HCT116 (cell line): Measurements from ENCODE around the gene DCDC2C. TPM values are rescaled to one million over a fixed set of nuclear protein-coding genes. Genes with fewer than 3 reads are reported as not detected.
A peak's percentile ranks its signal among the peaks of the same experiment; 100 is the strongest.

ENCODE experiments used
- ATAC-seq: fragments of 200-7000 bp; cut with Tn5 transposase; 2 replicates; pipeline ENCODE4 v1.9.1; 2020; ENCODE audit warnings: mild to moderate bottlenecking, moderate library complexity
- BruUV-seq: library from RNA; stranded (reverse); fragments of 400-500 nt; replicated peaks from 2 replicates; lab custom pipeline; 2021; lab: Mats Ljungman, UMichigan
- CTCF ChIA-PET: fragments of 300-600 bp; sonication (Branson Sonifier 250); formaldehyde crosslinking; loops from one replicate; lab custom pipeline; 2021; ENCODE audit warnings: antibody characterized with exemption; lab: Charles Lee
- POLR2A ChIA-PET: fragments of 300-600, 350-600 bp; sonication (Branson Sonifier 250); formaldehyde crosslinking; loops from one replicate; lab custom pipeline; 2021; ENCODE audit warnings: antibody characterized with exemption; lab: Charles Lee
- RAD21 ChIA-PET, 2 experiments: fragments of 300-600 bp; sonication (Branson Sonifier 250); formaldehyde crosslinking; loops; one replicate each; lab custom pipeline; 2023; ENCODE audit warnings: low total read pairs in 2 of 2; ENCODE audit not compliant: uncharacterized antibody in 2 of 2, unreplicated experiment in 2 of 2, low non-redundant PET in 1 of 2; lab: Charles Lee
- DNase-seq: peaks from one replicate; pipeline ENCODE4 v3.0.0-alpha.2; 2010; ENCODE audit warnings: low read depth, low spot score
- H2AFZ ChIP-seq: fragments of 200-600 bp; shearing (Covaris generic), sonication (generic); 2 replicates; pipeline ENCODE4 v1.6.1; 2017; ENCODE audit warnings: low read depth, mixed run types, mixed read lengths, antibody characterized with exemption, low read length; ENCODE audit not compliant: poor library complexity, severe bottlenecking
- H3K27ac ChIP-seq: 2 replicates; pipeline ENCODE4 v1.5.1; 2012; ENCODE audit warnings: low read depth, low read length
- H3K27me3 ChIP-seq: fragments of 200-600 bp; sonication (generic); 2 replicates; pipeline ENCODE4 v1.6.1; 2016; ENCODE audit warnings: mixed run types, low read length, mixed read lengths; ENCODE audit not compliant: insufficient read depth
- H3K36me3 ChIP-seq, 2 experiments: fragments of 200-500 bp in 1 of 2; fragments of 200-600 bp in 1 of 2; sonication (Bioruptor generic) in 1 of 2; sonication (generic) in 1 of 2; 2 replicates each; pipeline versions ENCODE4 v1.5.1 to v1.6.1; 2014 to 2016; ENCODE audit warnings: low read length in 2 of 2, inconsistent platforms in 1 of 2, mixed read lengths in 1 of 2, mixed run types in 1 of 2; ENCODE audit not compliant: insufficient read depth in 2 of 2, control insufficient read depth in 1 of 2
- H3K4me1 ChIP-seq, 2 experiments: fragments of 200-600 bp in 1 of 2; sonication (generic) in 1 of 2; 2 replicates each; pipeline versions ENCODE4 v1.5.1 to v1.6.1; 2012 to 2017; ENCODE audit warnings: low read length in 2 of 2, inconsistent platforms in 1 of 2, mild to moderate bottlenecking in 1 of 2, mixed read lengths in 1 of 2, mixed run types in 1 of 2, moderate library complexity in 1 of 2; ENCODE audit not compliant: insufficient read depth in 2 of 2, control insufficient read depth in 1 of 2
- H3K4me2 ChIP-seq: fragments of 200-600 bp; sonication (generic); 2 replicates; pipeline ENCODE4 v1.6.1; 2017; ENCODE audit warnings: mixed run types, low read length, mixed read lengths
- H3K4me3 ChIP-seq, 2 experiments: fragments of 200-600 bp in 1 of 2; sonication (generic) in 1 of 2; replicated peaks in 1 of 2; 2 replicates each; pipeline ENCODE4 v1.5.1; 2011 to 2016; ENCODE audit warnings: low read length in 2 of 2, control low read depth in 1 of 2, low read depth in 1 of 2, mild to moderate bottlenecking in 1 of 2, mixed read lengths in 1 of 2, mixed run types in 1 of 2
- H3K79me2 ChIP-seq: fragments of 200-600 bp; sonication (generic); 2 replicates; pipeline ENCODE4 v1.6.1; 2017; ENCODE audit warnings: mild to moderate bottlenecking, mixed run types, low read length, moderate library complexity, mixed read lengths; ENCODE audit not compliant: insufficient read depth
- H3K9ac ChIP-seq: fragments of 200-600 bp; sonication (generic); 2 replicates; pipeline ENCODE4 v1.6.1; 2016; ENCODE audit warnings: low read length, mixed read lengths
- H3K9me2 ChIP-seq: fragments of 200-600 bp; sonication (generic), shearing (Covaris generic); 2 replicates; pipeline ENCODE4 v1.6.1; 2017; ENCODE audit warnings: mixed run types, mild to moderate bottlenecking, moderate library complexity; ENCODE audit not compliant: insufficient read depth
- H3K9me3 ChIP-seq, 2 experiments: fragments of 200-500 bp in 1 of 2; fragments of 200-600 bp in 1 of 2; sonication (Bioruptor generic) in 1 of 2; sonication (generic) in 1 of 2; 2 replicates each; pipeline ENCODE4 v1.6.1; 2014 to 2017; ENCODE audit warnings: low read length in 2 of 2, mixed read lengths in 2 of 2, inconsistent platforms in 1 of 2, low read depth in 1 of 2, mild to moderate bottlenecking in 1 of 2, mixed run types in 1 of 2, moderate library complexity in 1 of 2; ENCODE audit not compliant: control insufficient read depth in 1 of 2, insufficient read depth in 1 of 2
- H4K20me1 ChIP-seq: fragments of 200-600 bp; sonication (generic), shearing (Covaris generic); 2 replicates; pipeline ENCODE4 v1.6.1; 2017; ENCODE audit warnings: mixed run types, mild to moderate bottlenecking, moderate library complexity; ENCODE audit not compliant: insufficient read depth
- CBX3 ChIP-seq: IDR thresholded peaks from 2 replicates; pipeline ENCODE4 v1.6.1; 2012; ENCODE audit warnings: low read depth
- EGR1 ChIP-seq: IDR thresholded peaks from 2 replicates; pipeline ENCODE4 v1.6.1; 2012; ENCODE audit warnings: low read depth
- ELF1 ChIP-seq: IDR thresholded peaks from 2 replicates; pipeline ENCODE4 v1.6.1; 2012; ENCODE audit warnings: low read depth, borderline replicate concordance
- EZH2phosphoT487 ChIP-seq: fragments of 200-600 bp; IDR thresholded peaks from 2 replicates; pipeline ENCODE4 v1.6.1; 2018; ENCODE audit warnings: antibody characterized with exemption, borderline replicate concordance
- RAD21 ChIP-seq: IDR thresholded peaks from 2 replicates; pipeline ENCODE4 v1.6.1; 2012; ENCODE audit warnings: low read depth, mild to moderate bottlenecking
- ZNF274 ChIP-seq: fragments of 200-500 bp; sonication (Bioruptor generic); IDR thresholded peaks from 2 replicates; pipeline ENCODE4 v1.6.1; 2014; ENCODE audit warnings: mild to moderate bottlenecking, low read depth, low read length, inconsistent platforms
- intact Hi-C: fragments of 100-400 bp; cut with micrococcal nuclease; formaldehyde crosslinking; loops from 2 replicates; pipeline ENCODE4 v1.10.0; 2022
- total RNA-seq: library from RNA; stranded (reverse); gene quantifications from one replicate; pipeline ENCODE4 v1.2.1, GENCODE V29; 2021; ENCODE audit not compliant: unreplicated experiment
- TF ChIP-seq, protein P1 (sequence below), 3 experiments: fragments of 200-600 bp in 1 of 3; sonication (generic) in 1 of 3; IDR thresholded peaks in 2 of 3; conservative IDR thresholded peaks in 1 of 3; 2 replicates each; pipeline ENCODE4 v1.5.1; 2012 to 2017; ENCODE audit warnings: low read depth in 2 of 3, low read length in 2 of 3, antibody characterized with exemption in 1 of 3, borderline replicate concordance in 1 of 3, control low read depth in 1 of 3, mild to moderate bottlenecking in 1 of 3, mixed read lengths in 1 of 3, mixed run types in 1 of 3, moderate library complexity in 1 of 3; ENCODE audit not compliant: insufficient read depth in 1 of 3
- TF ChIP-seq, protein P2 (sequence below): IDR thresholded peaks from 2 replicates; pipeline ENCODE4 v1.6.1; 2012; ENCODE audit warnings: low read depth
- TF ChIP-seq, protein P3 (sequence below): IDR thresholded peaks from 2 replicates; pipeline ENCODE4 v1.6.1; 2012

Gene DCDC2C
- total RNA-seq, 1 experiment from 2014 or later = not detected

DNA sequence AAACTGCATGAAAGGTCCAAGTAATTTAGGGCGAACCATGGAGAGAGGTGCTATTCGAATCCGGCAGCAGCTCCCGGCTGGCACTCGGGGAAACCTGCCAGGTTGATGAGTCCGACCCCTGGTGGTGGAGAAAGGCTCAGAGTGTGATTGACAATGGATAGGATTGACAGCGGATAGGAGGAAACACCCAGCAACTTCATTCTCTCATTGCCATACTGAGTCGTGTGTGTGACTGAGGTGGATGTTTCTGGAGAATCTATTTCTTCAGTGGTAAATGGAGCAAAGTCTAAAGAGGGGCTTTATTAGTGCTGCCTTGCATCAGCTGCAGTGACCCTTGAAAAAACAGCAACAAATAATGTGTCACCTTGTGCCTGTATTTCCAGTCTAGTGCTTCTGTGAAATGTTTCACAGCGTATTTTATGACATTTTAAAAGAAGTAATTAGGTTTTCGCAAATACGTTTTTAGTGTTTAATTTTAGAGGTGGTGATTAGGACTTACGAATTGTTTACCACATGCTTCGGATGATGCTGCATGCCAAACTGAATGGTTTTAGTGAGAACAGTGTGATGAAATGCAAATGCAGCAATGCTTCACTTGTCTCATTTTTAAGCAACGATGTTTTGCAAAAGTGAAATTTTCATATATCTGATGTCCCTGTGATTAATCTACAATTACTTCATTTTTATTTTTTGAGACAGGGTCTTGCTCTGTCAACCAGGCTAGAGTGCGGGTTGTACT lies 102.0 kb downstream of the DCDC2C start:
- ATAC-seq (peak; percentile 96), DNase-seq (peak; percentile 23)
- Histone ChIP-seq H3K79me2 (no peaks in the 10 kb centered on the region), H2AFZ (no peak overlapping the region), H3K9me3 (no peaks in the 10 kb centered on the region), H3K4me1 (no peaks in the 10 kb centered on the region), H3K36me3 (no peaks in the 10 kb centered on the region), H3K4me3 (no peak overlapping the region), H3K9me2 (no peaks in the 10 kb centered on the region), H3K27me3 (peaks cover 10% of the 10 kb centered on the region; the same call in 1 of the 2 replicates), H4K20me1 (no peaks in the 10 kb centered on the region), H3K9ac (no peak overlapping the region), H3K27ac (no peak overlapping the region), H3K4me2 (no peak overlapping the region)
- CTCF ChIA-PET = interaction anchor here (0.7 to 4.1 kb wide), 10 partner anchors 19 to 113 kb away, joined by 3 to 31 read pairs (median 6); no protein-coding TSS in a partner anchor
- intact Hi-C loops = loop anchor here (1.0 to 2.0 kb wide), 2 partner anchors 67 to 113 kb away; no protein-coding TSS in a partner anchor
- no peak for TF ChIP-seq ZNF274
- TF ChIP-seq, protein P1, sequence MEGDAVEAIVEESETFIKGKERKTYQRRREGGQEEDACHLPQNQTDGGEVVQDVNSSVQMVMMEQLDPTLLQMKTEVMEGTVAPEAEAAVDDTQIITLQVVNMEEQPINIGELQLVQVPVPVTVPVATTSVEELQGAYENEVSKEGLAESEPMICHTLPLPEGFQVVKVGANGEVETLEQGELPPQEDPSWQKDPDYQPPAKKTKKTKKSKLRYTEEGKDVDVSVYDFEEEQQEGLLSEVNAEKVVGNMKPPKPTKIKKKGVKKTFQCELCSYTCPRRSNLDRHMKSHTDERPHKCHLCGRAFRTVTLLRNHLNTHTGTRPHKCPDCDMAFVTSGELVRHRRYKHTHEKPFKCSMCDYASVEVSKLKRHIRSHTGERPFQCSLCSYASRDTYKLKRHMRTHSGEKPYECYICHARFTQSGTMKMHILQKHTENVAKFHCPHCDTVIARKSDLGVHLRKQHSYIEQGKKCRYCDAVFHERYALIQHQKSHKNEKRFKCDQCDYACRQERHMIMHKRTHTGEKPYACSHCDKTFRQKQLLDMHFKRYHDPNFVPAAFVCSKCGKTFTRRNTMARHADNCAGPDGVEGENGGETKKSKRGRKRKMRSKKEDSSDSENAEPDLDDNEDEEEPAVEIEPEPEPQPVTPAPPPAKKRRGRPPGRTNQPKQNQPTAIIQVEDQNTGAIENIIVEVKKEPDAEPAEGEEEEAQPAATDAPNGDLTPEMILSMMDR (IDR thresholded peaks at IDR 0.05 in 2 of 3, conservative IDR thresholded peaks at IDR 0.05 in 1 of 3; ENCODE audit: borderline replicate concordance in 1 of 3, insufficient read depth in 1 of 3, low read depth in 2 of 3, low read length in 2 of 3) = peak; percentile 66 to 84 (median 71); a peak in 5 of 6 replicates
- peak; percentile 55 for TF ChIP-seq RAD21
- no TSS peak for BruUV-seq
- POLR2A ChIA-PET = no interaction called here
- RAD21 ChIA-PET = no interaction called here

DNA sequence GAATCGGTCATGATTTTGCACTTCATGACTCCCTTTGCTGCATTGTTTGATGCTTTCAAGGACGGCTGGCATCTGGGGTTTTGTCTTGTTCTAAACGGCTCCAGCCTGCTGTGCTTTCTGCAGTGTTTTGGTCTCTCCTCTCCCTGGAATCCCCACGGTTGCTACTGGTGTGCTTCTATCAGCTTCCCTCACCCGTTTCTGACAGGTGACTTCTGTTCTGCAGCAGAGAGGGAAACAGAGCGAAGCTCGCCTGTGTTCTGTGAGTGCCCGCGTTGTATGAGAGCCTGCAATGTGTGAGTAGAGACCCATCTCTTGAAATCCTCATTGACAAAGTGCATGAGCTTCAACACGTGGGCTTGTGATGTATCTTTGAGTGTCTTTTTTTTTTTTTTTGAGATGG lies 102.8 kb downstream of the DCDC2C start:
- ChIA-PET RAD21 (no interaction called here), POLR2A (no interaction called here), CTCF (interaction anchor here (1.0 to 4.1 kb wide), 3 partner anchors 68 to 114 kb away, joined by 4 to 31 read pairs (median 12); no protein-coding TSS in a partner anchor)
- Histone ChIP-seq H3K4me3 (no peak overlapping the region), H3K27me3 (peaks cover 10% of the 10 kb centered on the region; the same call in 1 of the 2 replicates), H3K79me2 (no peaks in the 10 kb centered on the region), H3K4me2 (no peak overlapping the region), H3K36me3 (no peaks in the 10 kb centered on the region), H3K9me3 (no peaks in the 10 kb centered on the region), H3K9me2 (no peaks in the 10 kb centered on the region), H3K27ac (no peak overlapping the region), H3K9ac (no peak overlapping the region), H3K4me1 (no peaks in the 10 kb centered on the region), H2AFZ (no peak overlapping the region), H4K20me1 (no peaks in the 10 kb centered on the region)
- ATAC-seq = no peak
- DNase-seq = no peak
- intact Hi-C loops = no loop called here
- no TSS peak for BruUV-seq
- TF ChIP-seq, protein P1 (IDR thresholded peaks at IDR 0.05 in 2 of 3, conservative IDR thresholded peaks at IDR 0.05 in 1 of 3; ENCODE audit: borderline replicate concordance in 1 of 3, insufficient read depth in 1 of 3, low read depth in 2 of 3, low read length in 2 of 3) = no peak
- TF ChIP-seq EGR1 (no peak), EZH2phosphoT487 (no peak), ELF1 (no peak), CBX3 (no peak)
- TF ChIP-seq, protein P2, sequence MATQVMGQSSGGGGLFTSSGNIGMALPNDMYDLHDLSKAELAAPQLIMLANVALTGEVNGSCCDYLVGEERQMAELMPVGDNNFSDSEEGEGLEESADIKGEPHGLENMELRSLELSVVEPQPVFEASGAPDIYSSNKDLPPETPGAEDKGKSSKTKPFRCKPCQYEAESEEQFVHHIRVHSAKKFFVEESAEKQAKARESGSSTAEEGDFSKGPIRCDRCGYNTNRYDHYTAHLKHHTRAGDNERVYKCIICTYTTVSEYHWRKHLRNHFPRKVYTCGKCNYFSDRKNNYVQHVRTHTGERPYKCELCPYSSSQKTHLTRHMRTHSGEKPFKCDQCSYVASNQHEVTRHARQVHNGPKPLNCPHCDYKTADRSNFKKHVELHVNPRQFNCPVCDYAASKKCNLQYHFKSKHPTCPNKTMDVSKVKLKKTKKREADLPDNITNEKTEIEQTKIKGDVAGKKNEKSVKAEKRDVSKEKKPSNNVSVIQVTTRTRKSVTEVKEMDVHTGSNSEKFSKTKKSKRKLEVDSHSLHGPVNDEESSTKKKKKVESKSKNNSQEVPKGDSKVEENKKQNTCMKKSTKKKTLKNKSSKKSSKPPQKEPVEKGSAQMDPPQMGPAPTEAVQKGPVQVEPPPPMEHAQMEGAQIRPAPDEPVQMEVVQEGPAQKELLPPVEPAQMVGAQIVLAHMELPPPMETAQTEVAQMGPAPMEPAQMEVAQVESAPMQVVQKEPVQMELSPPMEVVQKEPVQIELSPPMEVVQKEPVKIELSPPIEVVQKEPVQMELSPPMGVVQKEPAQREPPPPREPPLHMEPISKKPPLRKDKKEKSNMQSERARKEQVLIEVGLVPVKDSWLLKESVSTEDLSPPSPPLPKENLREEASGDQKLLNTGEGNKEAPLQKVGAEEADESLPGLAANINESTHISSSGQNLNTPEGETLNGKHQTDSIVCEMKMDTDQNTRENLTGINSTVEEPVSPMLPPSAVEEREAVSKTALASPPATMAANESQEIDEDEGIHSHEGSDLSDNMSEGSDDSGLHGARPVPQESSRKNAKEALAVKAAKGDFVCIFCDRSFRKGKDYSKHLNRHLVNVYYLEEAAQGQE = no peak
- TF ChIP-seq, protein P3, sequence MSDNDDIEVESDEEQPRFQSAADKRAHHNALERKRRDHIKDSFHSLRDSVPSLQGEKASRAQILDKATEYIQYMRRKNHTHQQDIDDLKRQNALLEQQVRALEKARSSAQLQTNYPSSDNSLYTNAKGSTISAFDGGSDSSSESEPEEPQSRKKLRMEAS = no peak
